ENCODE data around the gene PAQR6.
"Not testable (repeated sequence)": the region's sequence is repeated elsewhere in the genome, so short reads cannot be mapped to it uniquely, and the experiment has no call there.

The PAQR6 gene

GRCh38 chr1:156229809-156230472, 17.9 kb downstream of the PAQR6 start:
- no peak for DNase-seq

GRCh38 chr1:156228501-156228900, 19.4 kb downstream of the PAQR6 start:
- no peak for DNase-seq

- DNase-seq: no peak
Observed at GRCh38 chr1:156226782-156227181, 21.1 kb downstream of the PAQR6 start.

- DNase-seq: no peak
Observed at GRCh38 chr1:156226116-156226538, 21.7 kb downstream of the PAQR6 start.

GRCh38 chr1:156225677-156226014, 22.2 kb downstream of the PAQR6 start:
- DNase-seq: no peak

GRCh38 chr1:156221986-156222692, 25.7 kb downstream of the PAQR6 start:
- no peak for DNase-seq

- DNase-seq: no peak
Observed at GRCh38 chr1:156220226-156220625, 27.6 kb downstream of the PAQR6 start.

- DNase-seq: no peak
Observed at GRCh38 chr1:156217871-156218270, 30.0 kb downstream of the PAQR6 start.

GRCh38 chr1:156216361-156217086, 31.3 kb downstream of the PAQR6 start:
- not testable (repeated sequence) for DNase-seq

GRCh38 chr1:156214024-156214748, 33.7 kb downstream of the PAQR6 start:
- DNase-seq: no peak

GRCh38 chr1:156213644-156213966, 34.3 kb downstream of the PAQR6 start:
- DNase-seq: no peak

- peak; percentile 97 for DNase-seq
Observed at GRCh38 chr1:156212833-156213643, 34.8 kb downstream of the PAQR6 start, which contains the start of gene PMF1. TSS of gene PMF1 (plus strand) at chr1:156213007. CDS start at chr1:156213016, 9 bp downstream.

GRCh38 chr1:156212130-156212529, 35.7 kb downstream of the PAQR6 start:
- no peak for DNase-seq

GRCh38 chr1:156211243-156211642, 36.6 kb downstream of the PAQR6 start:
- no peak for DNase-seq

GRCh38 chr1:156204686-156205085, 43.2 kb downstream of the PAQR6 start:
- DNase-seq: no peak

GRCh38 chr1:156203331-156203730, 44.5 kb downstream of the PAQR6 start:
- DNase-seq: no peak

GRCh38 chr1:156200044-156200443, 47.8 kb downstream of the PAQR6 start:
- DNase-seq: no peak

- no peak for DNase-seq
Observed at GRCh38 chr1:156198831-156199349, 49.0 kb downstream of the PAQR6 start.

- no peak for DNase-seq
Observed at GRCh38 chr1:156196445-156196844, 51.4 kb downstream of the PAQR6 start.

- DNase-seq: no peak
Observed at GRCh38 chr1:156195853-156196252, 52.0 kb downstream of the PAQR6 start.

- DNase-seq: peak; percentile 18
Observed at GRCh38 chr1:156194300-156194652, 53.6 kb downstream of the PAQR6 start.
